ENCODE measurements around the gene FZD10. TPM values are rescaled to one million over a fixed set of nuclear protein-coding genes. Genes with fewer than 3 reads are reported as not detected.

The FZD10 gene
- total and polyA plus RNA-seq, 2 of the 4 experiments (the other 2 are of a cell fraction) = not detected

DNA sequence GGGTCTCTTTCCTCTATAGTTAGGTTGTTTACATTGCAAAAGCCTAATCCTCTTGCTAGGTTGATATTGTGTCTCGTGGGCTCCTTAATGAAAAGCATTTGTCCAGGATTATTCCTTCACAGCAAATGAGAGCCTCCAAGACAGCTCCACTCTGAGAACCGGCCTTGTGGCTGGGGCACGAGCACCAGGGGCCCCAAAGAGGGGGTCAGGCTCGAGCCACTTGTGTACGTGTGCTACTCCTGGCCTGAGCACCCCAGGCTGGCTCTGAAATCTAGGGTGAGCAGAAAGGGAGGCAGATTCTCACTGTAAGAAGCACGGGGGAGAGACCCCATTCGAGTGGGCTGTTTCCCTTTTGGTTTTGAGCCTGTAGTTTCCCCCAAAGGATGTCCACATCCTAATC, 45.0 kb upstream of the FZD10 start:
- in situ Hi-C loops (cut with MboI; ENCODE audit: low sequenced_read_pairs) (no loop called here), dilution Hi-C loops (cut with HindIII; ENCODE audit: low sequenced_read_pairs, unreplicated experiment) (no loop called here), intact Hi-C loops (cut with micrococcal nuclease) (no loop called here)
- WGBS, 2 experiments (ENCODE audit: extremely low coverage in 2 of 2, insufficient read length in 1 of 2) = 40% methylated on average over 1 of the region's 7 CpGs; no CpG with 5 or more reads in 1 of the 2 experiments
- no peaks in the 10 kb centered on the region for H3K36me3 ChIP-seq (ENCODE audit: control insufficient read depth, insufficient read depth, low read length)
- H3K4ac ChIP-seq (ENCODE audit: low read depth, low read length) = no peak overlapping the region
- H3K4me3 ChIP-seq (ENCODE audit: insufficient read depth, low read depth, low read length) = no peak overlapping the region
- no peaks in the 10 kb centered on the region for H3K9me1 ChIP-seq (ENCODE audit: insufficient read depth, low read length)
- ATAC-seq (ENCODE audit: low read depth) (no peak), DNase-seq (no peak)
- no peak overlapping the region for H2BK5ac ChIP-seq (ENCODE audit: low read depth, low read length, poor library complexity, severe bottlenecking)
- H3K14ac ChIP-seq (replicated peaks; ENCODE audit: low read depth, low read length) = no peak overlapping the region
- H4K5ac ChIP-seq (ENCODE audit: low read depth, low read length) = no peak overlapping the region
- H2AK5ac ChIP-seq (ENCODE audit: low read depth, low read length) = no peak overlapping the region
- no peak overlapping the region for H2BK20ac ChIP-seq (ENCODE audit: low read depth, low read length)
- ChIA-PET POLR2A (ENCODE audit: unreplicated experiment) (no interaction called here), CTCF (no interaction called here)
- no peaks in the 10 kb centered on the region for H4K20me1 ChIP-seq (ENCODE audit: insufficient read depth, low read length)
- H3K4me2 ChIP-seq (ENCODE audit: low read depth, low read length) = no peak overlapping the region
- H3K56ac ChIP-seq (ENCODE audit: extremely low read depth, insufficient read depth, low read length) = no peak overlapping the region
- H3K79me1 ChIP-seq (ENCODE audit: low read depth in 1 of 2, low read length in 2 of 2) = no peaks in the 10 kb centered on the region
- no peak overlapping the region for H3K23ac ChIP-seq (ENCODE audit: low read depth, low read length)
- peaks cover 48% of the 10 kb centered on the region for H3K9me3 ChIP-seq (ENCODE audit: control insufficient read depth, insufficient read depth, low read length)
- BruUV-seq (replicated peaks) = no TSS peak
- TF ChIP-seq, protein P1, sequence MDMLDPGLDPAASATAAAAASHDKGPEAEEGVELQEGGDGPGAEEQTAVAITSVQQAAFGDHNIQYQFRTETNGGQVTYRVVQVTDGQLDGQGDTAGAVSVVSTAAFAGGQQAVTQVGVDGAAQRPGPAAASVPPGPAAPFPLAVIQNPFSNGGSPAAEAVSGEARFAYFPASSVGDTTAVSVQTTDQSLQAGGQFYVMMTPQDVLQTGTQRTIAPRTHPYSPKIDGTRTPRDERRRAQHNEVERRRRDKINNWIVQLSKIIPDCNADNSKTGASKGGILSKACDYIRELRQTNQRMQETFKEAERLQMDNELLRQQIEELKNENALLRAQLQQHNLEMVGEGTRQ (IDR thresholded peaks at IDR 0.05; ENCODE audit: low read depth, low read length) = no peak
- no peak for TF ChIP-seq RCOR1 (IDR thresholded peaks at IDR 0.05; ENCODE audit: insufficient replicate concordance, low read length)
- TF ChIP-seq RAD21 (IDR thresholded peaks at IDR 0.05; ENCODE audit: low read length) = no peak
- no peak for TF ChIP-seq RFX5 (IDR thresholded peaks at IDR 0.05; ENCODE audit: low read depth, low read length)
- no peak overlapping the region for H3K9ac ChIP-seq (ENCODE audit: low read depth, low read length)
- no peak overlapping the region for H3K27ac ChIP-seq (ENCODE audit: insufficient read depth, low read length)
- no peak overlapping the region for H4K91ac ChIP-seq (ENCODE audit: insufficient read depth, low read depth, low read length)
- no peaks in the 10 kb centered on the region for H3K27me3 ChIP-seq (ENCODE audit: control insufficient read depth, insufficient read depth, low read length)
- no peak overlapping the region for H2AK9ac ChIP-seq (replicated peaks; ENCODE audit: low read depth, low read length, poor library complexity)
- H2BK120ac ChIP-seq (ENCODE audit: low read depth, low read length) = no peak overlapping the region
- no peak overlapping the region for H2BK15ac ChIP-seq (ENCODE audit: low read depth, low read length)
- no peak overlapping the region for H4K8ac ChIP-seq (ENCODE audit: low read depth in 2 of 2, low read length in 2 of 2)
- H3K4me1 ChIP-seq (ENCODE audit: control insufficient read depth, insufficient read depth, low read length) = no peaks in the 10 kb centered on the region
- no peak overlapping the region for H3K18ac ChIP-seq (ENCODE audit: low read depth, low read length)
- no peak overlapping the region for H2AFZ ChIP-seq (replicated peaks; ENCODE audit: low read length, poor library complexity)

Data from IMR-90 (cell line).